GM21526 (cell line): ENCODE measurements around the gene DNAJC5.

Experiments used
- ATAC-seq: cut with Tn5 transposase; IDR thresholded peaks from one replicate; pipeline ENCODE4 v1.9.1; 2021; ENCODE audit warnings: moderate library complexity; ENCODE audit not compliant: unreplicated experiment, low FRiP score

The DNAJC5 gene

DNA sequence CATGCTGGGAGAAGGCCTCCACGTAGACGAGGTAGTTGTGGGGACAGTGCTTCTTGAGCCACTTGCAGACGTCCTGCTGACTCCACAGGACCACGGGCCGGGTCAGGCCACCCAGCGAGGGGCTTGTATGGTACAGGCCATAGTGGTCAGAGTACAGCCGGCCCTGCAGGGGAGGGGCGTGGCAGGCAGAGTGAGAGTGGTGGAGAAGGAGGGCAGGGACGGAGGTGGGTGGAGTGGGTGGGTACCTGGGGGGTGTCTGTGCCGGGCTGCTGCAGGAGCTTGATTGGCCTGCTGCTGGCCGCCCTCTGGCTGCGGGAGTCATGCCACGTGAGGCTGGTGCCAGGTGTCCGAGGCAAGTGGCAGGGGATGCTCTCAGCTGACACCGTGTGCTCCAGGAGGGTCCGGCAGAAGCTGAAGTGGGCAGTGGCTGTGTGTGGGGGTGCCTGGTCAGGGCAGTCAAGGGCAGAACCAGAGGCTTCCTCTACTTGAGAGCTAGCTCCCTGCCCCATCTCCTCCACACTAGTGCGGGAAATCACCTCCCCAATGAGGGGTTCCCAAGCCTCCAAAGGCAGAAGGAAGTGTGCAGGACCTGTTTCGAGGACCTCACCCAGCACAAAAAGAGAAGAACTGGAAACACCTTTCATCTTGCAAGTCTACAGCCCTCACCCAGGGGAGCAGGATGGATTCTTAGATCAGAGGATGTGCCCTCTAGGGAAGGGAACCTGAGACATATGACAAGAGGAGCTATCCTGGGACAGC lies 82.2 kb downstream of the DNAJC5 start:
- ATAC-seq: no peak

DNA sequence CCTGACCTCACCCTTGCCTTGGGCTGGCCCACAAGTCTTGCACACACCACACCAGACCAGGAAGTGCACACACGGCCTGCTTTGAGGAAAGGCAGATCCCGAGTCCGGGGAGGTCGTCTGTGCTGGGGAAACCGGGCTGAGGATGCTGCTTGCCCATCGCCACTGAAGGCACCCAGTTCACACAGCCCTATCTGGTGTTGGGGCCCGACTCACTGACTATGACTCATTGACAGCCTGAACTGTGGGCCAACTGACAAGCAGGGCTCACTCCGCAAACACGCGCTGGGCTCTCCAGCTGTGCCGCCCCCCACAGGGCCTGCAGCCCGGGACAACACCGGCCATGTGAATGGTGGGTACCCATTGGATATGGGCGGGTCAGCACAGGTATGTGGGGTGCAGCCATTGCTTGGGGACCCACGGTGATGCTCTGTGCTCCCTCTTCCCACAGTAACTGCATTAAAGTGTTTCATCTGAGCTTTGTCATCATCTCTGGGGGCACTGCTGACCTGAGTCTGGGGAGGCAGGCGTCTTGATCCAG lies 82.9 kb downstream of the DNAJC5 start:
- ATAC-seq: no peak

DNA sequence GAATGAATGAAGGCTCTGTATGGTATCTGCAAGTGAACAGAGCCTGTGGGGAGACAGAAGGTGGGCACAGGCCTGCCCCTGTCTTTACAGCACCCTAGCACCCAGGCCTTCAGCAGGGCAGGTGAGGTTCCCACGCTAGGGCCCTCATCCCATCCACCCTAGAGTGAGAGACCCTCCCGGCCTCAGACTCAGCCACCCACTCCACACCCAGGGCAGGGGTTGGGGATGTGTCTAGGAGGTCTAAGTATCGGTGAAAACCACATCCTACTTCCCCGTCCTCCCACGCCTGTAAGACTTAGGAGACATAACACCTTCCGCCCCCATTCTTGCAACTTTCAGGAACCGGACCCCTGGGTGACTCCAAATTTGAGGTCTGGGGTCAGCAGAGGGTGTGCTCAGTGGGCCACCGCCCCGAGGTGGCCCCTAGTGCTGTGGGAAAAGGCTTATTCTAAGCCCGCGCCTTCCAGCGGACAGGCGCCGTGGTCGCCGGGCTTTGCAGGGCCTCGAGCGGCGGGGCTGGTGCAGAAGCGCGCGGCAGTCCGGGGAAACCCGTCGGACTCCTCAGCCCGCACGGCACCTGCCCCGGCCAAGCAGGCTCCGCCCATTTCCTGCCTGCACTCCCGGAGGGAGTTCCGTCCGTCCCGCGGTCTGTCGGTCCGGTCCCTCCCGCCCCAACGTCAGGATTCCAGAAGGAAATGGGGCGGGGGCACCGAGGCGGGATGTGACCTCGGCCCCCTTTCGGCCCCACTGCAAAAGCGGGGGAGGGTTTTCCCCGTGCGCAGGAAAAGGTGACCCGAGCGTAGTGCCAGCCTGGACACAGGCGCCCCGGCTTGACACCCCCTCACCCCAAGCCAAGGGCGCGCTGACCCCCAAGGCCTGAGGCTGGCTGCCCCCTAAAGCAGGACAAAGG lies 83.6 kb downstream of the DNAJC5 start:
- no peak for ATAC-seq

GRCh38 chr20:63979229-63979556 lies 84.3 kb downstream of the DNAJC5 start:
- ATAC-seq: no peak

DNA sequence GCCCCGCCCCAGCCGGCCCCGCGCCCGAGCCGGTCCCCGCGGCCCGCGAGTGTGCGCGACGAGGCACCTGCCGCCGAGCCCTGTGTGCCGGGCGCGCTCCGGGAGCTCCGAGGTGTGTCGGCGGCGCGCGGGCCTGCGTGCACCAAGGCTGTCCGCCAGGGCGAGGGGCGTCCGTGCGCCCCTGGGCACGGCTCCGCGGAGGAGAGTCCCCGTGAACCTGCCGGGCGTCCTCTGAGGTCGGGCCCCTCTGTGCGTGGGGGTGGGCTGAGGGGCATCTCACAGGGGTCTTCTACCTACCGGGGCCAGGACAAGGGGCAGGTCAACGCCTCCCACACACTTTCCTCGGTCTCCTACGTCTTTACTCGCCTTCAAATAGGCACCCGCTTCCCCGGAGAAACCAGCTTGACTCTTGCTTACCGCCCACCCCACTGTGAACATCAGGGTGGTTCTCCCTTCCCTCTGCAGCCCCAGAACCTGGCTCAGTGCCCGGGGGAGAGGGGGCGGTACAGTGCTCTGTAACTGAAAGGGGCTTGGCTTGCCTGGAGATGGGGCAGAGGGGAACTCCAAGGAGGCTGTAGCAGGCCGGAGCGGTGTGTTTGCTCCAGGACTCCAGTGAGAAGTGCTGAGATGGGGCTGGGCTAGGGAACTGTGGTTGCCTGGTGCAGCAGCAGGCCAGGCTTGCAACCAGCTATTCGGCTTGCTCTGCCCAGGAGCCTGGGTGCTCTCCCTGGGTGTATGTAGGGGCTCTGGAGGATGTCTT lies 84.8 kb downstream of the DNAJC5 start, which contains the start of gene SAMD10:
TSS of gene SAMD10 (minus strand) at position 86 of the 760 bp plus-strand sequence. CDS start 175 bp downstream, outside the sequence.
- ATAC-seq: no peak

GRCh38 chr20:63980317-63980805 lies 85.4 kb downstream of the DNAJC5 start:
- no peak for ATAC-seq

- no peak for ATAC-seq
Measured at GRCh38 chr20:63980806-63981728, 86.1 kb downstream of the DNAJC5 start, which contains the start of gene PRPF6. Gene PRPF6 (plus strand): TSS chr20:63981132. CDS start chr20:63981246, 114 bp downstream.

DNA sequence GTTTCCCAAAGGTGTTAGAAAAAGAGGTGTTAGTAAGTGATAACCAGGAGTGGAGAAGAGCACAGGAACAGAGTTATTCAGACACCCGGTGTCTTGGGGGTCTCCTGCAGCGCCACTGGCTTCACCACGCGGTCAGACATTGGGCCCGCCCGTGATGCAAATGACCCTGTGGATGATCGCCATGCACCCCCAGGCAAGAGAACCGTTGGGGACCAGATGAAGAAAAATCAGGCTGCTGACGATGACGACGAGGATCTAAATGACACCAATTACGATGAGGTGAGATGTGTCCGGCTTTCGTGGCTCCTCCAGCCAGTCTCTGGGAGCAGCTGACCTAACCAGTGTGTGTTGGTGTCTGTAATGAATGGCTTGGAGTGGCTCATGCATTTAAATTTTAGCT lies 88.0 kb downstream of the DNAJC5 start:
- ATAC-seq: no peak
